Thymus (tissue), 11 donors: ENCODE measurements around the gene TUB. TPM values are rescaled to one million over a fixed set of nuclear protein-coding genes. Genes with fewer than 3 reads are reported as not detected.

Experiments used
- DNase-seq, 9 donors: peaks; one replicate each; pipeline ENCODE4 v3.0.0-alpha.2; 2013; ENCODE audit warnings: low spot score in 9 of 9, low read depth in 6 of 9, missing footprints in 1 of 9
- H3K27ac ChIP-seq, 2 donors: one replicate each; pipeline ENCODE4 v1.5.1; 2013; ENCODE audit warnings: control low read depth in 1 of 2, low read depth in 1 of 2, low read length in 1 of 2, mild to moderate bottlenecking in 1 of 2, moderate library complexity in 1 of 2
- H3K27me3 ChIP-seq, 2 donors: one replicate each; pipeline ENCODE4 v1.5.1; 2013; ENCODE audit warnings: low read length in 1 of 2; ENCODE audit not compliant: control insufficient read depth in 2 of 2, insufficient read depth in 1 of 2
- H3K36me3 ChIP-seq, 2 donors: one replicate each; pipeline ENCODE4 v1.5.1; 2013; ENCODE audit warnings: low read length in 1 of 2, mild to moderate bottlenecking in 1 of 2, moderate library complexity in 1 of 2; ENCODE audit not compliant: control insufficient read depth in 2 of 2, insufficient read depth in 2 of 2
- H3K4me1 ChIP-seq, 2 donors: one replicate each; pipeline ENCODE4 v1.5.1; 2013; ENCODE audit warnings: low read length in 2 of 2; ENCODE audit not compliant: control insufficient read depth in 2 of 2, insufficient read depth in 2 of 2
- H3K4me3 ChIP-seq, 2 donors: one replicate each; pipeline ENCODE4 v1.5.1; 2013; ENCODE audit warnings: low read length in 2 of 2, control low read depth in 1 of 2, mild to moderate bottlenecking in 1 of 2
- H3K9me3 ChIP-seq, 2 donors: one replicate each; pipeline ENCODE4 v1.5.1; 2013; ENCODE audit warnings: low read length in 1 of 2, mild to moderate bottlenecking in 1 of 2; ENCODE audit not compliant: control insufficient read depth in 2 of 2, insufficient read depth in 1 of 2
- WGBS: extraction: QIAGEN DNeasy Blood & Tissue Kit; methylation state at CpG from one replicate; pipeline ENCODE4 v1.1.7; 2013; 5-methylcytosine and 5-hydroxymethylcytosine counted together
- polyA plus RNA-seq: library from polyadenylated mRNA; stranded (reverse); fragments of 200-250 nt; gene quantifications from one replicate; pipeline ENCODE4 v1.2.3, GENCODE V29; 2013
- total RNA-seq: library from RNA; stranded (reverse); fragments of 120-200 nt; gene quantifications from one replicate; pipeline ENCODE4 v1.2.4, GENCODE V29; 2013
- donor health status: healthy.

Gene TUB
- total and polyA plus RNA-seq, 2 donors = 0.80 to 2.5 TPM

- Histone ChIP-seq H3K9me3 (no peaks in the 10 kb centered on the region), H3K36me3 (no peaks in the 10 kb centered on the region), H3K27me3 (peaks cover 28 to 45% of the 10 kb centered on the region in 2 donors), H3K4me3 (no peak overlapping the region), H3K27ac (no peak overlapping the region), H3K4me1 (peaks cover 0 to 2% of the 10 kb centered on the region in 2 donors)
- 82% methylated on average over 11 of the region's 11 CpGs for WGBS
- DNase-seq = no peak
Measured at GRCh38 chr11:8085011-8085645, 4.1 kb downstream of the TUB start.

- H3K36me3 ChIP-seq = no peaks in the 10 kb centered on the region
- H3K27me3 ChIP-seq = peaks cover 19 to 36% of the 10 kb centered on the region in 2 donors
- no peak for DNase-seq
- H3K9me3 ChIP-seq = no peaks in the 10 kb centered on the region
- no peak overlapping the region for H3K27ac ChIP-seq
- H3K4me1 ChIP-seq = no peaks in the 10 kb centered on the region
- no peak overlapping the region for H3K4me3 ChIP-seq
- 91% methylated on average over 8 of the region's 8 CpGs for WGBS
Measured at GRCh38 chr11:8086001-8086479, 5.0 kb downstream of the TUB start.

- H3K36me3 ChIP-seq = no peaks in the 10 kb centered on the region
- DNase-seq = no peak
- 94% methylated on average over 7 of the region's 7 CpGs for WGBS
Measured at GRCh38 chr11:8086571-8086970, 5.6 kb downstream of the TUB start.

GRCh38 chr11:8087185-8087584, 6.2 kb downstream of the TUB start:
- 95% methylated on average over 4 of the region's 4 CpGs for WGBS
- H3K27me3 ChIP-seq = peaks cover 8 to 27% of the 10 kb centered on the region in 2 donors
- DNase-seq = no peak
- no peaks in the 10 kb centered on the region for H3K4me1 ChIP-seq
- H3K4me3 ChIP-seq = no peak overlapping the region
- H3K36me3 ChIP-seq = no peaks in the 10 kb centered on the region
- H3K27ac ChIP-seq = no peak overlapping the region
- no peaks in the 10 kb centered on the region for H3K9me3 ChIP-seq

More at GRCh38 chr11:8086571-8086970, 5.6 kb downstream of the TUB start:
- H3K27ac ChIP-seq = no peak overlapping the region
- H3K27me3 ChIP-seq = peaks cover 14 to 33% of the 10 kb centered on the region in 2 donors
- H3K9me3 ChIP-seq = no peaks in the 10 kb centered on the region
- no peak overlapping the region for H3K4me3 ChIP-seq
- H3K4me1 ChIP-seq = no peaks in the 10 kb centered on the region

GRCh38 chr11:8087756-8088155, 6.7 kb downstream of the TUB start:
- H3K36me3 ChIP-seq = no peaks in the 10 kb centered on the region
- 77% methylated on average over 3 of the region's 3 CpGs for WGBS
- peaks cover 2 to 21% of the 10 kb centered on the region in 2 donors for H3K27me3 ChIP-seq
- no peak overlapping the region for H3K27ac ChIP-seq
- no peaks in the 10 kb centered on the region for H3K9me3 ChIP-seq
- no peak for DNase-seq
- no peak overlapping the region for H3K4me3 ChIP-seq
- no peaks in the 10 kb centered on the region for H3K4me1 ChIP-seq

GRCh38 chr11:8089791-8090510, 8.9 kb downstream of the TUB start:
- peaks cover 0 to 6% of the 10 kb centered on the region in 2 donors for H3K27me3 ChIP-seq
- H3K4me3 ChIP-seq = no peak overlapping the region
- no peak overlapping the region for H3K27ac ChIP-seq
- DNase-seq = no peak
- H3K36me3 ChIP-seq = no peaks in the 10 kb centered on the region
- no peaks in the 10 kb centered on the region for H3K4me1 ChIP-seq
- no peaks in the 10 kb centered on the region for H3K9me3 ChIP-seq
- 94% methylated on average over 17 of the region's 17 CpGs for WGBS

GRCh38 chr11:8090756-8091155, 9.7 kb downstream of the TUB start:
- no peaks in the 10 kb centered on the region for H3K4me1 ChIP-seq
- peak in 3 of 9 donors; percentile 15 to 35 (median 24) for DNase-seq
- WGBS = 51% methylated on average over 5 of the region's 5 CpGs

GRCh38 chr11:8091721-8092120, 10.7 kb downstream of the TUB start:
- 96% methylated on average over 5 of the region's 5 CpGs for WGBS
- Histone ChIP-seq H3K27me3 (no peaks in the 10 kb centered on the region), H3K9me3 (no peaks in the 10 kb centered on the region), H3K27ac (no peak overlapping the region), H3K4me1 (no peaks in the 10 kb centered on the region), H3K36me3 (no peaks in the 10 kb centered on the region), H3K4me3 (no peak overlapping the region)
- no peak for DNase-seq

More at GRCh38 chr11:8090756-8091155, 9.7 kb downstream of the TUB start:
- no peak overlapping the region for H3K4me3 ChIP-seq
- peaks cover 0 to 3% of the 10 kb centered on the region in 2 donors for H3K27me3 ChIP-seq
- H3K9me3 ChIP-seq = no peaks in the 10 kb centered on the region
- no peak overlapping the region for H3K27ac ChIP-seq
- no peaks in the 10 kb centered on the region for H3K36me3 ChIP-seq
